Measurements from ENCODE around the gene DEPDC4. TPM values are rescaled to one million over a fixed set of nuclear protein-coding genes. Genes with fewer than 3 reads are reported as not detected.

The DEPDC4 gene
- total and polyA plus RNA-seq, 2 of the 4 experiments (the other 2 are of a cell fraction): 0.72 to 0.79 TPM

DNA sequence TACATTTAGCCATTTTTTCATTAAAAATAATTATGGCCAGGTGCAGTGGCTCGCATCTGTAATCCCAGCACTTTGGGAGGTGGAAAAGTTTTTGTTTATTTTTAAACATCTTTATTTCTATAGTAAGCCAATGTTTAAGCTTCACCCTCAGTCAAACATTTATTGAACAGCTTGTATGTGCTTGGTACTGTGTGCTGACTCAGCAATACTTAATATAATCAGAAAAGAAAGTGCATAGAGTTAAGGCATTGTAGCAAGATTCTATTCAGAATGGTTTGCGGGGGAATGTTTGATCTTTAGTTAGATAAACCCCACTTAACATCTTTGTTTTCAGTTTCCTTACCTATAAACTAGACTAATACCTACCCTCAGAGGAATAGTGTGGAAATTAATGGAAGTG is 55.2 kb downstream of the DEPDC4 start:
- Histone ChIP-seq H4K5ac (ENCODE audit: low read depth, low read length) (no peak overlapping the region), H3K9me3 (ENCODE audit: control insufficient read depth, insufficient read depth, low read length) (no peaks in the 10 kb centered on the region), H3K18ac (ENCODE audit: low read depth, low read length) (no peak overlapping the region), H4K20me1 (ENCODE audit: insufficient read depth, low read length) (no peaks in the 10 kb centered on the region), H3K36me3 (ENCODE audit: control insufficient read depth, insufficient read depth, low read length) (peaks cover 37% of the 10 kb centered on the region), H3K79me1 (ENCODE audit: low read depth in 1 of 2, low read length in 2 of 2) (no peaks in the 10 kb centered on the region), H3K56ac (ENCODE audit: extremely low read depth, insufficient read depth, low read length) (no peak overlapping the region), H3K23ac (ENCODE audit: low read depth, low read length) (no peak overlapping the region), H2BK20ac (ENCODE audit: low read depth, low read length) (no peak overlapping the region), H3K9me1 (ENCODE audit: insufficient read depth, low read length) (peaks cover 4% of the 10 kb centered on the region; the same call in 1 of the 2 replicates), H4K91ac (ENCODE audit: insufficient read depth, low read depth, low read length) (no peak overlapping the region), H3K9ac (ENCODE audit: low read depth, low read length) (no peak overlapping the region), H3K4me2 (ENCODE audit: low read depth, low read length) (no peak overlapping the region), H2AFZ (replicated peaks; ENCODE audit: low read length, poor library complexity) (no peak overlapping the region), H2BK120ac (ENCODE audit: low read depth, low read length) (no peak overlapping the region), H3K27ac (ENCODE audit: insufficient read depth, low read length) (no peak overlapping the region), H3K4ac (ENCODE audit: low read depth, low read length) (no peak overlapping the region), H2BK5ac (ENCODE audit: low read depth, low read length, poor library complexity, severe bottlenecking) (no peak overlapping the region), H4K8ac (ENCODE audit: low read depth in 2 of 2, low read length in 2 of 2) (no peak overlapping the region), H3K4me1 (ENCODE audit: control insufficient read depth, insufficient read depth, low read length) (no peaks in the 10 kb centered on the region), H3K14ac (replicated peaks; ENCODE audit: low read depth, low read length) (no peak overlapping the region), H2AK5ac (ENCODE audit: low read depth, low read length) (no peak overlapping the region), H3K4me3 (ENCODE audit: insufficient read depth, low read depth, low read length) (no peak overlapping the region), H2BK15ac (ENCODE audit: low read depth, low read length) (no peak overlapping the region), H3K27me3 (ENCODE audit: control insufficient read depth, insufficient read depth, low read length) (no peaks in the 10 kb centered on the region), H2AK9ac (replicated peaks; ENCODE audit: low read depth, low read length, poor library complexity) (no peak overlapping the region)
- BruUV-seq (replicated peaks): no TSS peak
- no CpG with 5 or more reads among the region's 2 CpGs for WGBS, 2 experiments (ENCODE audit: extremely low coverage in 2 of 2, insufficient read length in 1 of 2)
- CTCF ChIA-PET: interaction anchor here (0.7 kb wide), 1 partner anchor 361 kb away, joined by 3 read pairs; the partner anchor contains the start of gene GAS2L3
- dilution Hi-C loops (cut with HindIII; ENCODE audit: low sequenced_read_pairs, unreplicated experiment): no loop called here
- TF ChIP-seq BHLHE40 (IDR thresholded peaks at IDR 0.05; ENCODE audit: low read depth, low read length) (no peak), MAFK (IDR thresholded peaks at IDR 0.05; ENCODE audit: low read depth, low read length) (peak; percentile 99)
- POLR2A ChIA-PET (ENCODE audit: unreplicated experiment): no interaction called here
- no peak for ATAC-seq (ENCODE audit: low read depth)
- intact Hi-C loops (cut with micrococcal nuclease): no loop called here
- no peak for DNase-seq
- in situ Hi-C loops (cut with MboI; ENCODE audit: low sequenced_read_pairs): no loop called here

Measured in IMR-90 (cell line).